Uterus (tissue), 2 donors: ENCODE data around the gene RIOX2.

ENCODE experiments used
- POLR2A ChIP-seq, 2 donors: fragments of 450-650 bp; IDR thresholded peaks; one replicate each; pipeline ENCODE4 v1.6.1; 2016; ENCODE audit warnings: antibody characterized with exemption in 2 of 2, mild to moderate bottlenecking in 1 of 2, moderate library complexity in 1 of 2
- TF ChIP-seq, protein P1 (sequence below), 4 experiments: fragments of 200-600 bp in 2 of 4; fragments of 450-650 bp in 2 of 4; sonication (generic) in 2 of 4; IDR thresholded peaks; one replicate each; pipeline ENCODE4 v1.5.1; 2016 to 2019; ENCODE audit warnings: antibody characterized with exemption in 4 of 4, mild to moderate bottlenecking in 2 of 4, moderate library complexity in 1 of 4

DNA sequence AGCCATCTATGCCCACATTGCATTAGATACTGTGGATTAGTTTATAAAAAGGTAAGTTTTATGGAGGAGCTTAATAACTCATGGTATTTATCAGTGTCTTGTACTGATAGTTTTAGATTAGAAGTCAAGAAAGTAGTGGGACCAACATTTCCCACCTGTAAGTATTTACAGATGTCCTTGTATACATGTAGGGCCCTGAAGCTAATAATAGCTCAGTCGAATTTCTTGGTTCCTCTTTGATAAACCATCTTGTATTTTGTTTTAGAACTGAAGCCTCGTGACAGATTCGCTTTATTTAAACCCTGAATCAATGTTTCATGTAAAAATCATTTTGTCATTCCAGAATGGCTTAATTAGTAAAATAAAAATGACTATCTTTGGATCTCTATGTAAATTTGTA, 77.0 kb downstream of the RIOX2 start:
- TF ChIP-seq, protein P1, sequence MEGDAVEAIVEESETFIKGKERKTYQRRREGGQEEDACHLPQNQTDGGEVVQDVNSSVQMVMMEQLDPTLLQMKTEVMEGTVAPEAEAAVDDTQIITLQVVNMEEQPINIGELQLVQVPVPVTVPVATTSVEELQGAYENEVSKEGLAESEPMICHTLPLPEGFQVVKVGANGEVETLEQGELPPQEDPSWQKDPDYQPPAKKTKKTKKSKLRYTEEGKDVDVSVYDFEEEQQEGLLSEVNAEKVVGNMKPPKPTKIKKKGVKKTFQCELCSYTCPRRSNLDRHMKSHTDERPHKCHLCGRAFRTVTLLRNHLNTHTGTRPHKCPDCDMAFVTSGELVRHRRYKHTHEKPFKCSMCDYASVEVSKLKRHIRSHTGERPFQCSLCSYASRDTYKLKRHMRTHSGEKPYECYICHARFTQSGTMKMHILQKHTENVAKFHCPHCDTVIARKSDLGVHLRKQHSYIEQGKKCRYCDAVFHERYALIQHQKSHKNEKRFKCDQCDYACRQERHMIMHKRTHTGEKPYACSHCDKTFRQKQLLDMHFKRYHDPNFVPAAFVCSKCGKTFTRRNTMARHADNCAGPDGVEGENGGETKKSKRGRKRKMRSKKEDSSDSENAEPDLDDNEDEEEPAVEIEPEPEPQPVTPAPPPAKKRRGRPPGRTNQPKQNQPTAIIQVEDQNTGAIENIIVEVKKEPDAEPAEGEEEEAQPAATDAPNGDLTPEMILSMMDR (IDR thresholded peaks at IDR 0.05) = no peak
- TF ChIP-seq POLR2A (IDR thresholded peaks at IDR 0.05) = no peak
